Measurements from ENCODE around the gene IL17B. TPM values are rescaled to one million over a fixed set of nuclear protein-coding genes. Genes with fewer than 3 reads are reported as not detected.
A peak's percentile ranks its signal among the peaks of the same experiment; 100 is the strongest.

The IL17B gene
- total RNA-seq, 6 donors from 2014 or later = 2.4 TPM; not detected in 5

DNA sequence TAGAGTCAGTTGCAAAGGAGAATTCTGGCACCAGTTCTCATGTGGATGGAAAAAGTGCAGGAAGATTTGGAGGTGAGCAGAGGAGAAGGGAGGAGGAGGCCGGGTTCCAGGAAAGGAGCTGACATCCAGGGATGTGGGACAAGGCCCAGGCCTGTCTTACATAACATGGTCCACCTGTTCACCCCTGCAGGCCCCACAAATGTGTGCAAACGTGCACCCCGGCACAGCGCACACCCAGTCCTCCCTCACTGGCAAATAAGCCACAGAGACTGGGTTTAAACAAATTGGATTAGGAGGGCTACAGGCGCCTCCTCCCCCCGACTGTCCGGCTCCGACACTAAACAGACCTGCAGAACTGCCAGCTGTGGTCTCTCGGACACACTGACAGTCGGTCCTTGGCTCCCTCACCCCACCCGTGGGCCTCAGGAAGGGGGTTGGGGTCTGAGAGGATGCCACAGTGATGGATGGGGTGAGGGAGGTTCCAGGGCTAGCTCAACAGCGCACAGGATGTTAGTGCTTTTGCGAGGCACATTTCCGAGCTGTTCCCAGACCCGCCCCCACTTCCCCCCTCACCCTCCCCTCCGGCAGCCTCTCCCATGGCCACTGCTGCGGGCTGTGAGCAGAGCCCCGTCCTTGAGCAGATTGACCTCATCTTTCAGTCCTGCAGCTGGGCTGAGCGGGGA lies 43.4 kb upstream of the IL17B start:
- Histone ChIP-seq H3K4me3 (peak overlapping the region in 1 of 4 donors; percentile 8), H3K36me3 (peaks cover 0 to 27% (median 7%) of the 10 kb centered on the region in 4 donors), H3K27ac (peak overlapping the region; percentile 81 to 93 (median 84)), H3K4me1 (peaks cover 59 to 64% (median 61%) of the 10 kb centered on the region in 4 donors), H3K9me3 (no peaks in the 10 kb centered on the region), H3K27me3 (no peaks in the 10 kb centered on the region)
- TF ChIP-seq, protein P1, sequence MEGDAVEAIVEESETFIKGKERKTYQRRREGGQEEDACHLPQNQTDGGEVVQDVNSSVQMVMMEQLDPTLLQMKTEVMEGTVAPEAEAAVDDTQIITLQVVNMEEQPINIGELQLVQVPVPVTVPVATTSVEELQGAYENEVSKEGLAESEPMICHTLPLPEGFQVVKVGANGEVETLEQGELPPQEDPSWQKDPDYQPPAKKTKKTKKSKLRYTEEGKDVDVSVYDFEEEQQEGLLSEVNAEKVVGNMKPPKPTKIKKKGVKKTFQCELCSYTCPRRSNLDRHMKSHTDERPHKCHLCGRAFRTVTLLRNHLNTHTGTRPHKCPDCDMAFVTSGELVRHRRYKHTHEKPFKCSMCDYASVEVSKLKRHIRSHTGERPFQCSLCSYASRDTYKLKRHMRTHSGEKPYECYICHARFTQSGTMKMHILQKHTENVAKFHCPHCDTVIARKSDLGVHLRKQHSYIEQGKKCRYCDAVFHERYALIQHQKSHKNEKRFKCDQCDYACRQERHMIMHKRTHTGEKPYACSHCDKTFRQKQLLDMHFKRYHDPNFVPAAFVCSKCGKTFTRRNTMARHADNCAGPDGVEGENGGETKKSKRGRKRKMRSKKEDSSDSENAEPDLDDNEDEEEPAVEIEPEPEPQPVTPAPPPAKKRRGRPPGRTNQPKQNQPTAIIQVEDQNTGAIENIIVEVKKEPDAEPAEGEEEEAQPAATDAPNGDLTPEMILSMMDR (IDR thresholded peaks at IDR 0.05) = no peak
- TF ChIP-seq POLR2A (IDR thresholded peaks at IDR 0.05) (no peak), EP300 (IDR thresholded peaks at IDR 0.05) (peak in 2 of 4 donors; percentile 18 to 21), POLR2AphosphoS5 (IDR thresholded peaks at IDR 0.05) (peak; percentile 62 to 65)
- 22 to 29% methylated on average over 7 to 19 of the region's 19 CpGs for WGBS, 2 donors
- ATAC-seq (ENCODE audit: low FRiP score in 2 of 2) (peak; percentile 66 to 84), DNase-seq (peak in 1 of 2 donors; percentile 45)

DNA sequence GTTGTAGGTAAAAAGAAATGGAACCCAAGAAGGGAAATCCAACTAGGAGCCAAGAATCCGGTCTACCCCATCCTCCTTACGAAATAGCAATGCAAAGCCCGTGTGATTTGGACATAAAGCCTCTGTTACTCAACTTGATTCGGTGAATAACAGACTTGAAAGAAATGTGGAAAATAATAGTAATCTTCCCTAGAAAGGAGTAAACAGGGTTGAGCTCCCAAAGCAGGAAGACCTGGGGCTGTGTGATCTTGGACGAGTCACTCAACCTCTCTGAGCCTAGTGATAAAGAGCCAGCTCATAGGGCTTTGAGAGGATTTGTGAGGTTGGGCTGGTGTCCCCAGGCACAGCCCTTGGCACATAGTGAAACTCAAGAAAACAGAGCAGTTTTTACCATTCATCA lies 42.7 kb upstream of the IL17B start:
- Histone ChIP-seq H3K36me3 (peaks cover 0 to 21% (median 4%) of the 10 kb centered on the region in 4 donors), H3K27me3 (no peaks in the 10 kb centered on the region), H3K4me1 (peaks cover 65 to 69% (median 67%) of the 10 kb centered on the region in 4 donors), H3K9me3 (no peaks in the 10 kb centered on the region), H3K27ac (peak overlapping the region; percentile 81 to 93 (median 84)), H3K4me3 (no peak overlapping the region)
- no peak for DNase-seq
- WGBS, 2 donors = 64 to 69% methylated on average over 5 of the region's 5 CpGs
- no peak for ATAC-seq (ENCODE audit: low FRiP score in 2 of 2)
- TF ChIP-seq, protein P1 (IDR thresholded peaks at IDR 0.05) = no peak
- no peak for TF ChIP-seq POLR2A (IDR thresholded peaks at IDR 0.05)
- TF ChIP-seq EP300 (IDR thresholded peaks at IDR 0.05) = no peak
- TF ChIP-seq POLR2AphosphoS5 (IDR thresholded peaks at IDR 0.05) = no peak

DNA sequence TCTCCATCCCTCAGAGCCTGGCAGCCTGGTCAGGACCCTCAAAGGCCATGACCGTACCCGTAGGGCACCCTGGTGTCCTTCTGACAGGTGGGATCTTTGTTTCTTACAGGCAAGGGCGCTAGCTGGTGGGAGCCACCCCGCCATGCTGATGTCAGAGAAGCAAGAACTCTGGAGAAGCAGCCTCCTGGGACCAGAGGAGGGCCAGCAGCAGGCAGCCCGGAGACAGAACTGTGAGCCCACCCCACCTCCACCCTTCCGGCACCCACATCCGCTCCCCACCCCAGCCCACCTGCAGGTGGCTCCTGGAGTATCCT lies 42.2 kb upstream of the IL17B start:
- TF ChIP-seq, protein P1 (IDR thresholded peaks at IDR 0.05) = no peak
- TF ChIP-seq POLR2A (IDR thresholded peaks at IDR 0.05) (no peak), POLR2AphosphoS5 (IDR thresholded peaks at IDR 0.05) (no peak), EP300 (IDR thresholded peaks at IDR 0.05) (no peak)
- 65 to 67% methylated on average over 2 to 5 of the region's 7 CpGs for WGBS, 2 donors
- H3K4me3 ChIP-seq = no peak overlapping the region
- peaks cover 66 to 74% (median 67%) of the 10 kb centered on the region in 4 donors for H3K4me1 ChIP-seq
- ATAC-seq (ENCODE audit: low FRiP score in 2 of 2) (no peak), DNase-seq (no peak)
- H3K27me3 ChIP-seq = no peaks in the 10 kb centered on the region
- H3K27ac ChIP-seq = peak overlapping the region; percentile 63 to 93 (median 84)
- H3K9me3 ChIP-seq = no peaks in the 10 kb centered on the region
- peaks cover 0 to 20% (median 3%) of the 10 kb centered on the region in 4 donors for H3K36me3 ChIP-seq

DNA sequence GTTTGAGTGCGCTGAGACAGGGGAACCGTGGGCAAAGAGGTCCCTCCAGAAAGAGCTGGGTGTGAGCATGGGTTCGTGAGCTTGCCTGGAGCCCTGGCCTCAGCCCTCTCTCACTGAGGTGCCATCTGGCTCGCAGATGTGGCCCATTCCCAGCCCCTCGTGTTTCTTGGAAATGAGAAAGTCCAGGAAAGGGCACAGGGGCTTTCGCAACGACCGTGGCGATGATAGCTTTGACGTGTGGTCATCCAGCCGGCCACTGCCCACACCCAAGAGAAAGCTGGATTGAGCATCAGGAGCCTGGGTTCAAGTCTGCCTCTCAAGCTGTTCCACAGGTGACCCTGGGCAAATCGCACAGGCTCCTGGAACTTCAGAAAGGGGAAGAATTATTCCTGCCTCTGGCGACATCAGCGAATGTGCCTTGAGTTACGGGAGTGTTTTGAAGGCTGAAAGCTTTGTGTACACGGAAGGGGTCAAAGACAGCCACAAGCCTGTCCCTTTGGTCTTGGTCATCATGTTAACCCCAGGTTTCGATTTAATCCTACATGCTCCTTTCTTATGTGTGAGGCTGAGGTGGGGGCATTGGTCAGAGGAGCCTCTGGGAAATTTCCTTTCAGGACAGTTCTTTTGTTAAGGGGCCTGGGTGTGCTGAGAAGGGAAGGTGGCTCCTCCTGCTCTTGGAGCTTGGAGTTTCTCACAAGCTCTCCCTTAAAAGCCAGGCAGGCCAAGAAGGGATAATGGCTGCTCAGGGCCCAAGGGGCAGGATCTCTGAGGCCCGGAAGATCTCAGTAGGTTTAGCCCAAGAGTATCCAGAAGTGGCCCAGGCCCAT lies 41.7 kb upstream of the IL17B start:
- no peaks in the 10 kb centered on the region for H3K27me3 ChIP-seq
- H3K4me1 ChIP-seq = peaks cover 65 to 77% (median 66%) of the 10 kb centered on the region in 4 donors
- ATAC-seq (ENCODE audit: low FRiP score in 2 of 2) = no peak
- H3K36me3 ChIP-seq = peaks cover 0 to 19% (median 2%) of the 10 kb centered on the region in 4 donors
- WGBS, 2 donors = 64 to 70% methylated on average over 17 to 18 of the region's 18 CpGs
- no peak for DNase-seq
- no peaks in the 10 kb centered on the region for H3K9me3 ChIP-seq
- peak overlapping the region; percentile 63 to 93 (median 84) for H3K27ac ChIP-seq
- TF ChIP-seq POLR2A (IDR thresholded peaks at IDR 0.05) (no peak), POLR2AphosphoS5 (IDR thresholded peaks at IDR 0.05) (peak; percentile 61 to 81), EP300 (IDR thresholded peaks at IDR 0.05) (peak in 1 of 4 donors; percentile 39)
- TF ChIP-seq, protein P1 (IDR thresholded peaks at IDR 0.05) = no peak
- no peak overlapping the region for H3K4me3 ChIP-seq

Measured in upper lobe of left lung (tissue), 6 donors.